ENCODE data around the gene CRYBG2. TPM values are rescaled to one million over a fixed set of nuclear protein-coding genes. Genes with fewer than 3 reads are reported as not detected.
"Not testable (repeated sequence)": the region's sequence is repeated elsewhere in the genome, so short reads cannot be mapped to it uniquely, and the experiment has no call there.

Gene CRYBG2
- total RNA-seq, 1 donor from 2014 or later, result 9.4 TPM

DNA sequence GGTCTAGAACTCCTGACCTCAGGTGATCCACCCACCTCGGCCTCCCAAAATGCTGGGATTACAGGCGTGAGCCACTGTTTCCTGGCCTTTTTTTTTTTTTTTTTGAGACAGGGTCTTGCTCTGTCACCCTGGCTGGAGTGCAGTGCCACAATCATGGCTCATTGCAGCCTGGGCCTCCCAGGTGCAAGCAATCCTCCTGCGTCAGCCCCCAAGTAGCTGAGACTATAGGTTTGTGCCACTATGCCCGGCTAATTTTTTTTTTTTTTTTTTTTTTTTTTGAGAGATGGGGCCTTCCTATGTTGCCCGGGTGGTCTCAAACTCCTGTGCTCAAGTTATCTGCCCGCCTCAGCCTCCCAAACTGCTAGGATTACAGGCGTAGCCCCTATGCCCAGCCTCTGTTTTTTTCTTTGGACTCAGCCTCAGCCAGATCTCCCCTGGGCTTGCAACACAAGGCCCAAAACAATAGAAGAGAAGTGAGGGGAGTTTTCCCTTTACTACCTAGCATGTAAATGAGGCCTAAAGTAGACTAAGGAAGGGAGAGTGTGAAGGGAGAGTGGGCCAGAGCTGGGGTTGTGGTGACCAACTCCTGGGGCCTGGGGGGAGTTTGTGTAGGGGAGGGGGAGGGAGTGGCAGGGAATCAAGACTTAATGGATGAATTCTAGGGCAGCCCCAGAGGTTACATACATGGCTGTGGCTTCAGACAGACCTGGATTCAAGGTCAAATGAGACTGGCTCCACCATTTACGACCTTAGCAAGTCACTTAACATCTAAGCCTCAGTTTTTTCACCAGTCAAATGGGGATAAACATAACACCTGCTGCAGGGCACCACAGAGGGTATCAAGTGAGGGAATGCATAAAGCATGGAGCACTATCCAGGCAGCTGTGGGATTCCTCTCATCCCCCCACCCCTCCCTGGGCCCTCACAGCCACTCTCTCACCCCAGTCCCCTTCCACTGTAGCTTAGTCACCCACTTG, 37.8 kb downstream of the CRYBG2 start:
- Mint-ChIP-seq H3K27ac (no peak overlapping the region), H3K27me3 (ENCODE audit: low read depth) (no peaks in the 10 kb centered on the region), H3K4me3 (no peak overlapping the region), H3K4me1 (peaks cover 11% of the 10 kb centered on the region), H3K9me3 (no peaks in the 10 kb centered on the region), H3K36me3 (no peaks in the 10 kb centered on the region)
- no peak for TF ChIP-seq CTCF (IDR thresholded peaks at IDR 0.05; ENCODE audit: unreplicated experiment)
- no peak for DNase-seq (ENCODE audit: low spot score in 2 of 2, unreplicated experiment in 2 of 2)

GRCh38 chr1:26314501-26314900, 39.4 kb downstream of the CRYBG2 start:
- Mint-ChIP-seq H3K27me3 (ENCODE audit: low read depth) (no peaks in the 10 kb centered on the region), H3K9me3 (no peaks in the 10 kb centered on the region), H3K4me1 (peaks cover 11% of the 10 kb centered on the region), H3K36me3 (no peaks in the 10 kb centered on the region), H3K27ac (no peak overlapping the region), H3K4me3 (no peak overlapping the region)
- no peak for DNase-seq (ENCODE audit: low spot score in 2 of 2, unreplicated experiment in 2 of 2)
- TF ChIP-seq CTCF (IDR thresholded peaks at IDR 0.05; ENCODE audit: unreplicated experiment), result no peak

GRCh38 chr1:26307966-26308899, 45.7 kb downstream of the CRYBG2 start:
- H3K36me3 Mint-ChIP-seq; DNase-seq (ENCODE audit: low spot score in 2 of 2, unreplicated experiment in 2 of 2); H3K9me3 Mint-ChIP-seq; H3K27ac Mint-ChIP-seq; H3K4me3 Mint-ChIP-seq; H3K27me3 Mint-ChIP-seq (ENCODE audit: low read depth): not testable (repeated sequence)
- H3K4me1 Mint-ChIP-seq, result peaks cover 14% of the 10 kb centered on the region

DNA sequence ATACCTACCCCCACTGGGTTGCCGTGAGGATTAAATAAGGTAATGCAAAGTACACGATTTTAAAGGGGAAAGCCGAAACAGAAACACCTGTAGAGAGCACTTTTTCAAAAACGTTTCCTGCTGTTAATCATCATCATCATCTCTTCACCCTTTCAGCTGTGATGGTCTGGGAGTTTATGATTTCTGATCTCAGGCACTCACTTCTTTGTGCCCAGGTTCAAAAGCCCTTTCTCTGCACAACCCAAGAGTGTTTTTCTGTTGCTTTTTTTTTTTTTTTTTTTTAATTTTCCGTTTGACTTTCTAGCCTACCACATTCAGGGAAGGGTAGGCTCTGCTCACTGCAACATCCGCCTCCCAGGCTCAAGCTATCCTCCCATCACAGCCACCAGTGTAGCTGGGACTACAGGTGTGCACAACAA, 46.6 kb downstream of the CRYBG2 start:
- Mint-ChIP-seq H3K9me3 (no peaks in the 10 kb centered on the region), H3K4me3 (peak overlapping the region; percentile 19), H3K4me1 (peaks cover 14% of the 10 kb centered on the region), H3K27me3 (ENCODE audit: low read depth) (no peaks in the 10 kb centered on the region), H3K27ac (no peak overlapping the region), H3K36me3 (no peaks in the 10 kb centered on the region)
- no peak for DNase-seq (ENCODE audit: low spot score in 2 of 2, unreplicated experiment in 2 of 2)
- no peak for TF ChIP-seq CTCF (IDR thresholded peaks at IDR 0.05; ENCODE audit: unreplicated experiment)

DNA sequence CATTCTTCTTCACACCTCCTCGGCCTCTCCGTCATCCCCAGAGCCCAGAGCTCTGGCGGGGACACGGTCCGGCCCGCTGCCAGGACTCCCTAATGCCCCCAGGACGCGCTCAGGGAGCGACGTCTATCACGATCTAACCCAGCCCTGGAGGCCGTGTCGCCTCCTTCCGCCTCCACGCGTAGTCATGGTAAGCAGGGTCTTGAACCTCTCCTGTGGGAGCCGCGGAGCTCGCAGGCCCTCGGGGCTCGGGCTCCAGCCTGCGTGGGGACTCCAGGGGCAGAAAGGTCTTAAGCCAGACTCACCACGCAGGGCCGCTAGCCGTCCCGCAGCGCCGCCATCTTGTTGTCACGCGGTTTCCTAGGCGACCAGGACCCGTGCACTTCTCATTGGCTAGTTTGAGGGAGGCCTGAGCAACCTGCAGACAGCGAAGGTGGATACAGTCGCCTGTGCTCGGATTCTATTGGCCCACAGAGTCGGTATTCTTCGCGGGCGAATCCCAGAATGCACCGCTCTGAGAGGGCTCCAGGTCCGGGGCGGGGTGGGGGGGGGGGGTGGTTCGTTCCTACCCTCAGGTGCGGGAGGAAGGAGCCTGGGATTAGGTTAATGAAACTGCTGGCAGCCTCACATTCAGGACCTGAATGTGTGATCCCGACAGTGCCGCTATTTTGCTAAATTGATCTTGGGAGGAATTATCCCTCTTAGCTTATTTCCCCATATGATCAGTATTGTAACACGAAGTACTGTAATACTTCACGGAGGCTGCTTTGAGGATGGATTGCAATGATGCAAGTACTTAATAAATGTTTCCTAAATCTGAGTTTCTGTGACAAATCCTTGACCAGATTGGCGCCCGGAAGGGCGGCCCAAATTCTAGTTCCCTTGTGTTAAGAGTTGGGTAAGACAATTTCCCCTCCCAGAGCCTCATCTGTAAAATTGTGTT, 47.4 kb downstream of the CRYBG2 start, which contains the start of gene UBXN11:
TSS of gene UBXN11 (minus strand) at position 347 of the 940 bp plus-strand sequence. CDS start 3,753 bp downstream, outside the sequence.
- H3K36me3 Mint-ChIP-seq, result no peaks in the 10 kb centered on the region
- peak within 1 kb of the TSS; percentile 98 for H3K4me3 Mint-ChIP-seq

More for the DNA sequence above, 47.4 kb downstream of the CRYBG2 start, which contains the start of gene UBXN11:
- H3K27ac Mint-ChIP-seq, result peak within 1 kb of the TSS; percentile 95
- no peak for TF ChIP-seq CTCF (IDR thresholded peaks at IDR 0.05; ENCODE audit: unreplicated experiment)
- DNase-seq (ENCODE audit: low spot score in 2 of 2, unreplicated experiment in 2 of 2), result peak; percentile 83 to 89
- H3K4me1 Mint-ChIP-seq, result peaks cover 14% of the 10 kb centered on the region
- H3K9me3 Mint-ChIP-seq, result no peaks in the 10 kb centered on the region
- no peaks in the 10 kb centered on the region for H3K27me3 Mint-ChIP-seq (ENCODE audit: low read depth)
